Measurements from ENCODE around the gene PILRA. TPM values are rescaled to one million over a fixed set of nuclear protein-coding genes. Genes with fewer than 3 reads are reported as not detected.

Gene PILRA
- total RNA-seq, 3 donors from 2014 or later, result 0.38 to 6.6 (median 1.1) TPM

DNA sequence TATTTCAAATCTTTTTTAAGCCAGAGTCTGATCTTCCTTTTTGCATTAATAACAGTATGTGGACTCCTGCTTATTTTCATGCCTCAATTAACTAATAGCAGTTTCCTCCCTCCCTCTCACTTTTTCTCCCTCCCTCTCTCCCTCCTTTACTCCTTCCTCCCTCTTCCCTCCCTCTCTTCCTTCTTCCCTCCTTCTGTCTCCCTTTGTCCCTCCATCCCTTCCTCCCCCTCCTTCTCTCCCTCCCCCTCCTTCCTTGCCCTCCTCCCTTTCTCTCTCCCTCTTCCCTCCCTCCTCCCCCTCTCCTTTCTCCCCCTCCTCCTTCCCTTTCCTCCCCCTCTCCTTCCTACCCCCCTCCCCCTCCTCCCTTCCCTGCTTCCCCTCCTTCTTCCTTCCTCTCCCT lies 53.2 kb downstream of the PILRA start:
- ATAC-seq, result no peak
- Mint-ChIP-seq H3K9me3 (no peaks in the 10 kb centered on the region), H3K4me1 (ENCODE audit: low read depth) (peaks cover 12% of the 10 kb centered on the region), H3K4me3 (no peak overlapping the region), H3K27me3 (ENCODE audit: low read depth) (no peaks in the 10 kb centered on the region), H3K36me3 (ENCODE audit: insufficient read depth) (peaks cover 4% of the 10 kb centered on the region)
- no peak for DNase-seq

GRCh38 chr7:100427762-100428198 lies 54.5 kb downstream of the PILRA start:
- ATAC-seq (no peak), DNase-seq (no peak)
- peaks cover 13% of the 10 kb centered on the region for H3K36me3 Mint-ChIP-seq (ENCODE audit: insufficient read depth)
- H3K27me3 Mint-ChIP-seq (ENCODE audit: low read depth), result no peaks in the 10 kb centered on the region
- no peaks in the 10 kb centered on the region for H3K9me3 Mint-ChIP-seq
- peaks cover 25% of the 10 kb centered on the region for H3K4me1 Mint-ChIP-seq (ENCODE audit: low read depth)
- peak overlapping the region; percentile 86 for H3K4me3 Mint-ChIP-seq

DNA sequence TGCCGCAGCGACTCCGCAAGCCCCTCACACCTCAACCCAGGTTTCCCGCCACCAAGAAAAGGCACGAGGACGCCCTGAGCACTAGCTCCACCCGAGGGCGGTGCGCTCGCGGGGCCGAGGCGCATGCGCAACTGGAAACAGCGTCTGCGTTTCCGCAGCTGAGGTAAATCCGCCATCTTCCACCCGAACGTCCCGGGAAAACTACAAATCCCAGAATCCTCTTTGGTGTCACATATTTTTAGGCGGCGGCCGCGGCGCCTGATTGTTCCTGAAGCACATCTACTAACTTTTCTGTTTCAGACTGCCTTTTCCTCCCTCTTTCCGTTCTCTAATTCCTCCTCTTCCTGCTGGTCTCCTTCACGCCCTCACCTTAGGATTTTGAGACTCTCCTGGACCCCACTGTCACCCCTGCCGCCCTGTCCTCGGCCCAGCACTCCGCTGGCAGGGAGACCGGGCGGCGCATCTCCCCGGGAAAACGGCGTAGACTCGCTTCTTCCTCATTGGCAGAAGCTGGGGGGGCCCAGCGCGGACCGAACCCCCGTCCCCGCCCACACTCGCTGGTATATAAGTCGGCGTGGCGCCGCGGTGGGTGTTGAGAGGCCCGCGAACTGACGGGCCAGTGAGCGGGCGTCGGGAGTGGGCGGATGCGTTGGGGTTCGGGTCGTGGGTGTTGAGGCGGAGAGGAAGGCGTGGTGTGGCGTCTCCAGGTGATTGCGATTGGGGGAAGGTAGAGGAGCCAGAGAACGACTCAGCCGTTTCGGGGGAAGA lies 55.1 kb downstream of the PILRA start, which contains the start of gene ZCWPW1:
TSS of gene ZCWPW1 (minus strand) at position 505 of the 768 bp plus-strand sequence. CDS start 8,054 bp downstream, outside the sequence.
- Mint-ChIP-seq H3K27me3 (ENCODE audit: low read depth) (no peaks in the 10 kb centered on the region), H3K4me3 (peak within 1 kb of the TSS; percentile 86), H3K9me3 (no peaks in the 10 kb centered on the region), H3K4me1 (ENCODE audit: low read depth) (peaks cover 29% of the 10 kb centered on the region), H3K36me3 (ENCODE audit: insufficient read depth) (peaks cover 15% of the 10 kb centered on the region)
- peak; percentile 53 to 54 for ATAC-seq
- DNase-seq, result peak; percentile 98

DNA sequence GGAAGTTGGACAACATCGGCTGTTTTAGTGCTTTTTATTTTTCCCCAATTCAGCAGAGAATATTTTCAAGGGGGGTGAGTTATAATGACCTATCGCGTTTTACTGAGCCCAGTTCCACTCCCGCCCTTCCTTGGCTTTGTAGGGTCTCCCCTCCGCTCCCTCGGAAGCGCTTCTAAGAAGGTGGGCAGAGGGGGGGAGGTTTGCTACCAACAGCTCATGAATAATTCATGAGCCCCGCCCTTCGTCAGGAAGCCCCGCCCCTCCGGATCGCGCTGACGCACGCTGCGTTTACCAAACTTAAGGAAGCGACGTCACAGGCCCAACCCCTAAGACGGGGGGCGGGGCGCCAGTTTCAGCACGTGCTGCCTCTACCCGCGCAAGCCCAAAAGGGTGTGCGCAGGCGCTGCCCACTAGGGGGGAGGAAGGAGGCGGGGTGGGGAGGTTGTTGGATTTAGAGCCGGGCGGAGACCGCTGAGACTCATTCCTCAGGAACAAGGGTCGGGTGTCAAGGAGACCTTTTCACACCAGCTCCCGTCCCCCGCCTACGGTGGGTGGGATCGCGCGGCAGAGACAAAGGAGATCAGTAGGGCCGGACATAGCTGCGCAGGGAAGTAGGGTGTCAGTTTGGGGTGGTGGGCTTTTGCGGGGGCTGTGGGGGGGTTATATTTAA lies 55.8 kb downstream of the PILRA start:
- Mint-ChIP-seq H3K9me3 (no peaks in the 10 kb centered on the region), H3K27me3 (ENCODE audit: low read depth) (no peaks in the 10 kb centered on the region), H3K36me3 (ENCODE audit: insufficient read depth) (peaks cover 20% of the 10 kb centered on the region), H3K4me1 (ENCODE audit: low read depth) (peaks cover 37% of the 10 kb centered on the region), H3K4me3 (peak overlapping the region; percentile 86)
- peak; percentile 100 for DNase-seq
- peak; percentile 60 to 64 for ATAC-seq

DNA sequence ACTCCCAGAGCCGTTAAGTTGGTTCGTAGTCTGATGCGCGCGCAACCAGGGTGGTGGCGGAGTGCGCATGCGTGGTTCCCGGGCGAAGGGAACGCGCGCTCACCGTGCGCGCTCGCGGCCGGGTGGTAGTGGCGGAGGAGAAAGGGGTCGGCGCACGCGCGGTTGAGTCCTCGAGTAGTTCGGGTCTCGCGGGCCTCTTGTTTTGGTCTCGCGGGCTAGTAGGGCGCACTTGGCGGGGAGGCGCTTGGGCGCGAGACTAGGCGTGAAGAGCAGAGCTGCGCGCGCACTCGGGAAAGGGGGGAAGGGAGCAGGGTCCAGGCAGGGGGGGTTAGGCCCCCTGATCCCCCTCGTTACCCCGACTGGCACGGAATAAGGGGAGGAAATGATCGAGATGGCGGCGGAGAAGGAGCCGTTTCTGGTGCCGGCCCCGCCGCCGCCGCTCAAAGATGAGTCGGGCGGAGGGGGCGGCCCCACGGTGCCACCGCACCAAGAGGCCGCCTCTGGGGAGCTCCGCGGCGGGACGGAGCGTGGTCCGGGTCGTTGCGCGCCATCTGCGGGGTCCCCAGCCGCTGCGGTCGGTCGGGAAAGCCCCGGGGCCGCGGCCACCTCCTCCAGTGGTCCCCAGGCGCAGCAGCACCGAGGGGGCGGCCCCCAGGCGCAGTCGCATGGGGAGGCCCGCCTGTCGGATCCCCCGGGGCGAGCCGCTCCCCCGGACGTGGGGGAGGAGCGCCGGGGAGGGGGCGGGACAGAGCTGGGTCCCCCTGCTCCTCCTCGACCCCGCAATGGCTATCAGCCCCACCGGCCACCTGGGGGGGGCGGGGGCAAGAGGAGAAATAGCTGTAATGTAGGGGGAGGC lies 56.6 kb downstream of the PILRA start, which contains the start of gene MEPCE:
TSS of gene MEPCE (plus strand) at position 195 of the 856 bp plus-strand sequence. CDS start at position 383, 188 bp downstream.
- Mint-ChIP-seq H3K27me3 (ENCODE audit: low read depth) (no peaks in the 10 kb centered on the region), H3K4me3 (peak within 1 kb of the TSS; percentile 86), H3K9me3 (no peaks in the 10 kb centered on the region), H3K4me1 (ENCODE audit: low read depth) (peaks cover 44% of the 10 kb centered on the region), H3K36me3 (ENCODE audit: insufficient read depth) (peaks cover 27% of the 10 kb centered on the region)
- DNase-seq (peak; percentile 97), ATAC-seq (peak; percentile 53 to 62)

DNA sequence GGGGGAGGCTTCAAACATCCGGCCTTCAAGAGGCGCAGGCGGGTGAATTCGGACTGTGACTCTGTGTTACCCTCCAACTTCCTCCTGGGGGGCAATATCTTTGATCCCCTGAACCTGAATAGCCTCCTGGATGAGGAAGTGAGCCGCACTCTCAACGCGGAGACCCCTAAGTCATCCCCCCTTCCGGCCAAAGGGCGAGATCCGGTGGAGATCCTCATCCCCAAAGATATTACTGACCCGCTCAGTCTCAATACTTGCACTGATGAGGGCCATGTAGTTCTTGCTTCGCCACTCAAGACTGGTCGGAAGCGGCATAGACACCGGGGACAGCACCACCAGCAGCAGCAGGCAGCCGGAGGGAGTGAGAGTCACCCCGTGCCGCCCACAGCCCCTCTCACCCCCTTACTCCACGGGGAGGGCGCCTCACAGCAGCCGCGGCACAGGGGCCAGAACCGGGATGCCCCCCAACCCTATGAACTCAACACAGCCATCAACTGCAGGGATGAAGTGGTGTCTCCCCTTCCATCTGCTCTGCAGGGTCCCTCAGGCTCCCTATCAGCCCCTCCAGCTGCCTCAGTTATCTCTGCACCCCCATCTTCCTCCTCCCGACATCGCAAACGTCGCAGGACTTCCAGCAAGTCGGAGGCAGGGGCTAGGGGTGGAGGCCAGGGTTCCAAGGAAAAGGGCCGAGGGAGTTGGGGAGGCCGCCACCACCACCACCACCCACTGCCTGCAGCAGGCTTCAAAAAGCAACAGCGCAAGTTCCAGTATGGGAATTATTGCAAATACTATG lies 57.4 kb downstream of the PILRA start:
- no peaks in the 10 kb centered on the region for H3K9me3 Mint-ChIP-seq
- DNase-seq, result peak; percentile 24
- no peaks in the 10 kb centered on the region for H3K27me3 Mint-ChIP-seq (ENCODE audit: low read depth)
- peaks cover 31% of the 10 kb centered on the region for H3K36me3 Mint-ChIP-seq (ENCODE audit: insufficient read depth)
- peak overlapping the region; percentile 86 for H3K4me3 Mint-ChIP-seq
- ATAC-seq, result no peak
- H3K4me1 Mint-ChIP-seq (ENCODE audit: low read depth), result peaks cover 48% of the 10 kb centered on the region

DNA sequence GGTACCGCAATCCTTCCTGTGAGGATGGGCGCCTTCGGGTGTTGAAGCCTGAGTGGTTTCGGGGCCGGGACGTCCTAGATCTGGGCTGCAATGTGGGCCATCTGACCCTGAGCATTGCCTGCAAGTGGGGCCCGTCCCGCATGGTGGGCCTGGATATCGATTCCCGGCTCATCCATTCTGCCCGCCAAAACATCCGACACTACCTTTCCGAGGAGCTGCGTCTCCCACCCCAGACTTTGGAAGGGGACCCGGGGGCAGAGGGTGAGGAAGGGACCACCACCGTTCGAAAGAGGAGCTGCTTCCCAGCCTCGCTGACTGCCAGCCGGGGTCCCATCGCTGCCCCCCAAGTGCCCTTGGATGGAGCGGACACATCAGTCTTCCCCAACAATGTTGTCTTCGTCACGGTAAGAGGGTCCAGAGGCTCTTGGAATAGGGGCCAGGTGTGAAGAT lies 58.0 kb downstream of the PILRA start:
- DNase-seq (no peak), ATAC-seq (no peak)
- Mint-ChIP-seq H3K36me3 (ENCODE audit: insufficient read depth) (peaks cover 32% of the 10 kb centered on the region), H3K4me1 (ENCODE audit: low read depth) (peaks cover 48% of the 10 kb centered on the region), H3K9me3 (no peaks in the 10 kb centered on the region), H3K4me3 (peak overlapping the region; percentile 86), H3K27me3 (ENCODE audit: low read depth) (no peaks in the 10 kb centered on the region)

DNA sequence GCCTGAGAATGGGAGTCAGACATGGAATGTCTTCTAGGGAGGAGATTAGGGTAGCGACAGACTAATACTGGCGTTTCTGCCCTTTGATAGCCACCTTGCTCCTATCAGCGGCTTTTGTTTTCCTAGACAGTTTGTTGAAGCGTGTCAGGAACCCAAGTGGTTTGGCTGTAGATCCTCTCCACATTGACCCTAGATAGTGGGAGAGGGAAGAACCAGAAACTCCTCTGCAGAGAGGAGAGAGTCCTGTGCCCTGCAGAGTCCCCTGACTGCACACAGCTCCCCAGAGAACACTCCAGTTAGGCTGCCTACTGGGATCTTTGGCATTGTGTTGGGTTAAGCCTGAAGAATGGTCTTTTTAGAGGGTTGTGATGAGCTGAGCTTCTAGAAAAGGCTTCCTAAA lies 58.8 kb downstream of the PILRA start:
- peaks cover 48% of the 10 kb centered on the region for H3K4me1 Mint-ChIP-seq (ENCODE audit: low read depth)
- peak overlapping the region; percentile 86 for H3K4me3 Mint-ChIP-seq
- H3K9me3 Mint-ChIP-seq, result no peaks in the 10 kb centered on the region
- ATAC-seq (no peak), DNase-seq (no peak)
- no peaks in the 10 kb centered on the region for H3K27me3 Mint-ChIP-seq (ENCODE audit: low read depth)
- peaks cover 34% of the 10 kb centered on the region for H3K36me3 Mint-ChIP-seq (ENCODE audit: insufficient read depth)

GRCh38 chr7:100432621-100433275 lies 59.5 kb downstream of the PILRA start:
- no peaks in the 10 kb centered on the region for H3K27me3 Mint-ChIP-seq (ENCODE audit: low read depth)
- H3K4me3 Mint-ChIP-seq, result peak overlapping the region; percentile 19
- H3K9me3 Mint-ChIP-seq, result no peaks in the 10 kb centered on the region
- peaks cover 48% of the 10 kb centered on the region for H3K4me1 Mint-ChIP-seq (ENCODE audit: low read depth)
- DNase-seq (no peak), ATAC-seq (no peak)
- peaks cover 34% of the 10 kb centered on the region for H3K36me3 Mint-ChIP-seq (ENCODE audit: insufficient read depth)

DNA sequence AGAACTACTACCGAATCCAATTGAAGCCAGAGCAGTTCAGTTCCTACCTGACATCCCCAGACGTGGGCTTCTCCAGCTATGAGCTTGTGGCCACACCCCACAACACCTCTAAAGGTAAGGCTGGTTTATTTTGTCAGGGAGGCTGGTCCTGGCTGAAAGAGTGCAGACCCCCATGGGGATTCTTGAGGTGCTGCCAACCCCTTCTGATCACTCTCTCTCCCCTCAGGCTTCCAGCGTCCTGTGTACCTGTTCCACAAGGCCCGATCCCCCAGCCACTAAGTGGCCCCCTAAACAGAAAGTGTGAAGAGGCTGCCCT lies 59.9 kb downstream of the PILRA start:
- Mint-ChIP-seq H3K4me3 (peak overlapping the region; percentile 19), H3K36me3 (ENCODE audit: insufficient read depth) (peaks cover 34% of the 10 kb centered on the region), H3K9me3 (no peaks in the 10 kb centered on the region), H3K4me1 (ENCODE audit: low read depth) (peaks cover 44% of the 10 kb centered on the region), H3K27me3 (ENCODE audit: low read depth) (no peaks in the 10 kb centered on the region)
- DNase-seq, result no peak
- ATAC-seq, result no peak

DNA sequence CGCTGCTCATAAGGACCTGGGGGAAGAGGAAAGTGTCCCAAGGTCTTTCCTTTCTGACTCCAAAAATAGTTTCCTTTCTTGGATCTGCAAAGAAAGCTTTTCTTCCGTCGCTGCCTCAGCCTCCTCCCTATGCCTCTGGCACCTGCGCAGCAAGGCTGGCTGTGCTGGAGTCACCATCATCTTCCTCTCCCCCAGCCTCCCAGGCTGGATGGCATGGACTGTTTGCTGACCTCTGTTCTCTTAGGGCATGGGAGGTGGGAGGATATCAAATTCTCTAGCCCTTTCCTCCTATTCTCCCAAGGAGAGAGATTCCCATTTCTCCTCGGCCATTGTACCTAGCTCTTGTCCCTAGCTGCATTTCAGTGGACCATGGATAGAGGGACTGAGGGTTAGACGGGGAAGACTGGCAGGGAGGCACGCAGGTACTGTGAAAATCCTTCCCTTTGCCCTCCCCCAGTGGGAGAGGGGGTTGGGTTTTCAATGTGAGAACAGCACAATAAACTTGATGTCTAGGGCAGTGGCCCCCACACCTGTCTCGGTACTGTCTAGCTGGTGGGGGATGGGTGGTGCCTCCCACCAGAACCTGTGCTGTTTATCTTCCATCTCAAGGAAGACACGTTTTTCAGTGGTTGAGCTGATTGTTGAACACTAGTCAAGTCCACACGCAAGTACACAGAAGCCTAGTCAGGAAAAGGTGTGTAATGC lies 60.5 kb downstream of the PILRA start:
- DNase-seq (no peak), ATAC-seq (no peak)
- Mint-ChIP-seq H3K36me3 (ENCODE audit: insufficient read depth) (peaks cover 34% of the 10 kb centered on the region), H3K4me3 (peak overlapping the region; percentile 90), H3K9me3 (no peaks in the 10 kb centered on the region), H3K27me3 (ENCODE audit: low read depth) (no peaks in the 10 kb centered on the region), H3K4me1 (ENCODE audit: low read depth) (peaks cover 44% of the 10 kb centered on the region)

DNA sequence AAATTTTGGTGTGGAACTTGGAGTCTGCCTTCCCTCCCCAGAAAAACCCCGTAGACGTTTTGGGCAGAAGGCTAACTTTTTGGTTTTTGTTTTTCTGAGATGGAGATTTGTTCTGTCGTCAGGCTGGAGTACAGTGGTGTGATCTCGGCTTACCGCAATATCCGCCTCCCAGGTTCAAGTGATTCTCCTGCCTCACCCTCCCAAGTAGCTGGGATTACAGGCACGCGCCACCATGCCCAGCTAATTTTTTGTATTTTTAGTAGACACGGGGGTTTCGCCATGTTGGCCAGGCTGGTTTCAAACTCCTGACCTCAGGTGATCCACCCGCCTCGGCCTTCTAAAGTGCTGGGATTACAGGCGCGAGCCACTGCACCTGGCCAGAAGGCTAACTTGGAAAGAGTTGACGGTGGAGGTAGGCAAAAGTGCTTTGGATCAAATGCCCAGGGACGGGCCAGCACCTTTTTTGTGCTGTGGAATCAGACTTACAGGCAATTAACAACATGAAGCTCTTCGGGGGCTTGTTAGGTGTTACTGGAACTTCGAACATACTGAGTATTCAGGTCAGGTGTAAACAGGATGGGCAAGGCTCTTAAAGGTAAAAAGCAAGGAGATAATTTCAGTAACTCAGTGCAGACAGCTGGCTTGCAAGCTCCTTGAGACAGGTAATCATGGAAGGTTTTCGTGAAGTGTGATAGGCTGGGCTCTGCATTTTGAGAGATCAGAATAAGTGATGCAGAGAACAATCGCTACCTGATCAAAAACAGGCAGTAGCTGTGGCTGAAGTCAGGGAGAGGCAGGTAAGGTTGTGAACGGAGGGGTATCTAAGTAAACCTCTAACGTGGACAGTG lies 61.2 kb downstream of the PILRA start:
- DNase-seq (no peak), ATAC-seq (no peak)
- H3K27me3 Mint-ChIP-seq (ENCODE audit: low read depth), result no peaks in the 10 kb centered on the region
- peaks cover 44% of the 10 kb centered on the region for H3K4me1 Mint-ChIP-seq (ENCODE audit: low read depth)
- peak overlapping the region; percentile 90 for H3K4me3 Mint-ChIP-seq
- H3K9me3 Mint-ChIP-seq, result no peaks in the 10 kb centered on the region
- peaks cover 33% of the 10 kb centered on the region for H3K36me3 Mint-ChIP-seq (ENCODE audit: insufficient read depth)

All from activated T-cell treated with anti-CD3 and anti-CD28 coated beads, Interleukin-2, amount 50 U/mL, for 4 hours (primary cell).